Effector memory CD8-positive, alpha-beta T cell (primary cell): Measurements from ENCODE around the gene RABGAP1.

Experiments used
- ATAC-seq: fragments of 150-1000 bp; cut with Tn5 transposase; replicated peaks from 2 replicates; pipeline ENCODE4 v1.10.0; 2021; ENCODE audit warnings: mild to moderate bottlenecking, moderate library complexity
- DNase-seq, 3 experiments: peaks; one replicate each; pipeline ENCODE4 v3.0.0; 2021
- H3K27ac Mint-ChIP-seq, 2 donors: one replicate each; pipeline ENCODE4 v1.8.0; 2022; ENCODE audit warnings: mild to moderate bottlenecking in 2 of 2, mixed read lengths in 2 of 2, moderate library complexity in 2 of 2
- H3K27me3 Mint-ChIP-seq, 2 donors: one replicate each; pipeline ENCODE4 v1.8.0; 2022; ENCODE audit warnings: mixed read lengths in 2 of 2
- H3K36me3 Mint-ChIP-seq: one replicate; pipeline ENCODE4 v1.8.0; 2022; ENCODE audit warnings: mild to moderate bottlenecking, moderate library complexity, mixed read lengths; ENCODE audit not compliant: insufficient read depth
- H3K4me1 Mint-ChIP-seq, 2 donors: one replicate each; pipeline ENCODE4 v1.8.0; 2022; ENCODE audit warnings: low read depth in 2 of 2, mixed read lengths in 2 of 2
- H3K4me3 Mint-ChIP-seq, 2 donors: one replicate each; pipeline ENCODE4 v1.8.0; 2022; ENCODE audit warnings: mild to moderate bottlenecking in 2 of 2, mixed read lengths in 2 of 2, moderate library complexity in 2 of 2
- H3K9me3 Mint-ChIP-seq, 2 donors: one replicate each; pipeline ENCODE4 v1.8.0; 2022; ENCODE audit warnings: mixed read lengths in 2 of 2

Gene RABGAP1

GRCh38 chr9:123091459-123091858 is 150.6 kb downstream of the RABGAP1 start:
- Mint-ChIP-seq H3K4me3 (no peak overlapping the region), H3K27ac (peak overlapping the region in 1 of 2 donors; percentile 46), H3K36me3 (peaks cover 53% of the 10 kb centered on the region), H3K4me1 (no peaks in the 10 kb centered on the region), H3K9me3 (no peaks in the 10 kb centered on the region), H3K27me3 (no peaks in the 10 kb centered on the region)
- DNase-seq (no peak), ATAC-seq (no peak)

DNA sequence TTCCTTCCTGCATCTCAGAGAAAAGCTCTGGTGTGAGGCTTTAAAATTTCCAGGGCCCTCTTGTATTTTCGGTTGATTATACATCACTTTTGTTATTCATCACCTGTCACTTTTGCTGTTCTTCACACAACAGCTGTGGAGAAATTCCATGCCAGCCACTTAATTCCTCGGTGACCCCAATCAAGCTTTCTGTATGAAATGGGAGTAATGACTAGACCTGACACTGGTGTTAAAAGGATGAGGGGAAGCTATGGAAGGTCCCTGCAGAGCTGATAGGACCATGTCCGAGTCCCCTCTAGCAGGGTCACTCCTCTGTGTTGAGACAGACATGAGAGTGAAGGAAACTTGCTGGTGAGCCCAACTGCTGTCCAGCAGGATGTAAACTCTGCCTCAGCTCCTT is 152.3 kb downstream of the RABGAP1 start:
- H3K9me3 Mint-ChIP-seq: no peaks in the 10 kb centered on the region
- ATAC-seq (no peak), DNase-seq (no peak)
- no peaks in the 10 kb centered on the region for H3K27me3 Mint-ChIP-seq
- no peak overlapping the region for H3K27ac Mint-ChIP-seq
- H3K4me3 Mint-ChIP-seq: no peak overlapping the region
- no peaks in the 10 kb centered on the region for H3K4me1 Mint-ChIP-seq
- peaks cover 63% of the 10 kb centered on the region for H3K36me3 Mint-ChIP-seq

- DNase-seq (no peak), ATAC-seq (no peak)
- Mint-ChIP-seq H3K4me3 (no peak overlapping the region), H3K36me3 (peaks cover 74% of the 10 kb centered on the region), H3K9me3 (no peaks in the 10 kb centered on the region), H3K27me3 (no peaks in the 10 kb centered on the region), H3K4me1 (no peaks in the 10 kb centered on the region), H3K27ac (no peak overlapping the region)
Measured at GRCh38 chr9:123096987-123097386, 156.2 kb downstream of the RABGAP1 start.

- DNase-seq (no peak), ATAC-seq (no peak)
- Mint-ChIP-seq H3K27me3 (no peaks in the 10 kb centered on the region), H3K27ac (no peak overlapping the region), H3K4me3 (no peak overlapping the region), H3K9me3 (no peaks in the 10 kb centered on the region), H3K4me1 (no peaks in the 10 kb centered on the region), H3K36me3 (peaks cover 69% of the 10 kb centered on the region)
Measured at GRCh38 chr9:123097430-123098095, 156.7 kb downstream of the RABGAP1 start.

GRCh38 chr9:123098096-123098459 is 157.3 kb downstream of the RABGAP1 start:
- H3K4me3 Mint-ChIP-seq: no peak overlapping the region
- DNase-seq: no peak
- no peak for ATAC-seq
- H3K4me1 Mint-ChIP-seq: no peaks in the 10 kb centered on the region
- H3K27ac Mint-ChIP-seq: no peak overlapping the region
- peaks cover 64% of the 10 kb centered on the region for H3K36me3 Mint-ChIP-seq
- H3K27me3 Mint-ChIP-seq: no peaks in the 10 kb centered on the region
- no peaks in the 10 kb centered on the region for H3K9me3 Mint-ChIP-seq

- no peak for ATAC-seq
Measured at GRCh38 chr9:123099042-123099441, 158.2 kb downstream of the RABGAP1 start.

GRCh38 chr9:123099548-123099947 is 158.7 kb downstream of the RABGAP1 start:
- H3K4me1 Mint-ChIP-seq: no peaks in the 10 kb centered on the region
- H3K27me3 Mint-ChIP-seq: no peaks in the 10 kb centered on the region
- H3K9me3 Mint-ChIP-seq: no peaks in the 10 kb centered on the region
- no peak for DNase-seq
- no peak overlapping the region for H3K4me3 Mint-ChIP-seq
- no peak for ATAC-seq
- H3K36me3 Mint-ChIP-seq: peaks cover 58% of the 10 kb centered on the region
- no peak overlapping the region for H3K27ac Mint-ChIP-seq

More at GRCh38 chr9:123099042-123099441, 158.2 kb downstream of the RABGAP1 start:
- no peak for DNase-seq
- Mint-ChIP-seq H3K27ac (no peak overlapping the region), H3K36me3 (peaks cover 58% of the 10 kb centered on the region), H3K9me3 (no peaks in the 10 kb centered on the region), H3K27me3 (no peaks in the 10 kb centered on the region), H3K4me1 (no peaks in the 10 kb centered on the region), H3K4me3 (no peak overlapping the region)

- ATAC-seq: no peak
- H3K36me3 Mint-ChIP-seq: peaks cover 40% of the 10 kb centered on the region
- peak overlapping the region; percentile 30 to 56 for H3K27ac Mint-ChIP-seq
- no peaks in the 10 kb centered on the region for H3K27me3 Mint-ChIP-seq
- no peaks in the 10 kb centered on the region for H3K9me3 Mint-ChIP-seq
- H3K4me3 Mint-ChIP-seq: no peak overlapping the region
- no peaks in the 10 kb centered on the region for H3K4me1 Mint-ChIP-seq
- DNase-seq: no peak
Measured at GRCh38 chr9:123102375-123103113, 161.7 kb downstream of the RABGAP1 start.

DNA sequence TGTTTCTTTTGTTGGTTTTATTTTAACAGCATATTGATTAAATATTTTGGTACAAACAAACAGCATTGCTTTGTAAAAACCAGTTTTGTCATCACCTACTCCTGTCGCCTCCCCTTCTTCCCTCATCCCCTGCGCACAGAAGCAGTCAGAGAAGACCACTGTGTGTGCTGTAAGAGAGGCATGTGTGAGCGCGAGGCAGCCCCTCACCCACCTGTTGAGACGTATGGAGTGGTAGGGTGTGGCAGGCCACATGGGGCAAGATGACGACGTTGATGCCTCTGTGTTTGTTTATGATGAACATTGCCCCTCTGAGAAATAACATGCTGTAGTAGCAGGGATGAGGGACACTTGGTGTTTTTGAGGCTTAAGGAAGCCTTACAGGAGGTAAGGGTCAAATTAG is 164.0 kb downstream of the RABGAP1 start:
- DNase-seq (no peak), ATAC-seq (no peak)
- H3K9me3 Mint-ChIP-seq: no peaks in the 10 kb centered on the region
- no peaks in the 10 kb centered on the region for H3K27me3 Mint-ChIP-seq
- H3K4me1 Mint-ChIP-seq: no peaks in the 10 kb centered on the region
- H3K27ac Mint-ChIP-seq: no peak overlapping the region
- H3K4me3 Mint-ChIP-seq: no peak overlapping the region
- H3K36me3 Mint-ChIP-seq: peaks cover 33% of the 10 kb centered on the region

GRCh38 chr9:123105490-123105889 is 164.7 kb downstream of the RABGAP1 start:
- Mint-ChIP-seq H3K4me3 (no peak overlapping the region), H3K9me3 (no peaks in the 10 kb centered on the region), H3K4me1 (no peaks in the 10 kb centered on the region), H3K27me3 (no peaks in the 10 kb centered on the region), H3K27ac (peak overlapping the region in 1 of 2 donors; percentile 3), H3K36me3 (peaks cover 28% of the 10 kb centered on the region)
- no peak for DNase-seq
- ATAC-seq: no peak

- Mint-ChIP-seq H3K9me3 (no peaks in the 10 kb centered on the region), H3K4me1 (peaks cover 0 to 14% of the 10 kb centered on the region in 2 donors), H3K36me3 (peaks cover 13% of the 10 kb centered on the region), H3K4me3 (no peak overlapping the region), H3K27ac (peak overlapping the region; percentile 22 to 34), H3K27me3 (no peaks in the 10 kb centered on the region)
- no peak for DNase-seq
- ATAC-seq: no peak
Measured at GRCh38 chr9:123107639-123108285, 166.9 kb downstream of the RABGAP1 start.

DNA sequence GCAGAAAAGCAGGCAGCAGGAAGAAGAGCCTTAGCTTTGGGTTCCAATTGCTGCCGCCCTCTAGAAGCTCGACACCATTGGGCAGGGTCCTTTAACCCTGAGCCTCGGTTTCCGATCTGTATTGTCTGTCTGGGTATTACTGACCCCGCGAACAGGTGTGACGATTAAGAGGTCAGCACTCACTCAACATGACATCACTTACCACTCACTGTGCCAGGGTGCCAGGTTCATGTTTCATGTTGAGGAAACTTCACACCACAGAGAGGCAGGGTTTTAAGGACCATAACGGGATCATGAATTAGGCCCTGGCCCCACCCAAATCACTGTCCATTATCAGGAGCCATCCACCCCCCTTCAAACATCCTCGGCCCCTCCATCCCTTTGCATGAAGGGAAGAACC is 168.2 kb downstream of the RABGAP1 start:
- Mint-ChIP-seq H3K9me3 (no peaks in the 10 kb centered on the region), H3K27me3 (no peaks in the 10 kb centered on the region), H3K4me3 (no peak overlapping the region), H3K36me3 (peaks cover 12% of the 10 kb centered on the region), H3K27ac (peak overlapping the region in 1 of 2 donors; percentile 49), H3K4me1 (peaks cover 0 to 16% of the 10 kb centered on the region in 2 donors)
- no peak for ATAC-seq
- no peak for DNase-seq

DNA sequence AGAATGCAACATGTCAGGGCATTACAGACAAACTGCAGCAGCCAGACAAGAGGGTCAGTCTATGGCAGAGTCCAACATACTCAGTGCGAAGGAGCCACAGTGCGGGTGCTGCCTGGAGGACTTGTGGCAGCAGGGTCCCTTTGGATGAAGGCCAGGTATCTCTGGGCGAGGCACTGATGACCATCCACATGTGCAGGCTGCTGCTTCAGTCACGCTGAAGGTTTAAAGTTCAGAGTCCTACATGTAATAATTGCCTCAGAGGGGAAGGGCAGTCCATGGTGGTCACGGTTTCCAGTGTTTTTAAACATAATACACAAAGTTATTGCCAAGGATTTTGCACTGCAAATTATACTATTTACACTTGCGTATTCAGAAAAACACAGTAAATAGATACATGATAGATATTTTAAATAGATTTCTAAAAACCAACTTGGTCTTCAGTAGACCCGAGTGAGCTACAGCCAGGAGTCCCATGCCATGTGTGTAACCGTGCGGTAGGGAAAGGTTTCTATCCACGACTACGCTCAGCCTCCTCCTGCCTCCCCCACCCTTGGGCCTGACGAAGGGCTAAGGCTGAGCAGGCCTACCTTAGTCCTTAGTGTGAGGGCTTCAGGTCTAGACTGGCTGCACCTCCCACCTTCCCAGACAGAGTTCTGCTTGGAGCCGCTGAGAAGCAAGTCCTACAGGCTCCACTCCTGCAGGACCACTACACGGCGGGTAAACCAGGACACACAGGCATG is 168.9 kb downstream of the RABGAP1 start:
- no peak for ATAC-seq
- peaks cover 10% of the 10 kb centered on the region for H3K36me3 Mint-ChIP-seq

More for the DNA sequence above, 168.9 kb downstream of the RABGAP1 start:
- no peaks in the 10 kb centered on the region for H3K27me3 Mint-ChIP-seq
- no peak overlapping the region for H3K4me3 Mint-ChIP-seq
- H3K4me1 Mint-ChIP-seq: peaks cover 0 to 16% of the 10 kb centered on the region in 2 donors
- H3K9me3 Mint-ChIP-seq: no peaks in the 10 kb centered on the region
- H3K27ac Mint-ChIP-seq: peak overlapping the region in 1 of 2 donors; percentile 49
- DNase-seq: no peak
